Ishikawa (cell line): ENCODE measurements around the gene ANAPC16.

Experiments used
- CEBPB ChIP-seq: IDR thresholded peaks from 2 replicates; pipeline ENCODE4 v1.6.1; 2012
- CREB1 ChIP-seq: IDR thresholded peaks from 2 replicates; pipeline ENCODE4 v1.6.1; 2012; ENCODE audit warnings: low read depth
- EGR1 ChIP-seq: IDR thresholded peaks from 2 replicates; pipeline ENCODE4 v1.6.1; 2012
- EP300 ChIP-seq: IDR thresholded peaks from 2 replicates; pipeline ENCODE4 v1.6.1; 2012; ENCODE audit warnings: borderline replicate concordance
- FOXM1 ChIP-seq: IDR thresholded peaks from 2 replicates; pipeline ENCODE4 v1.6.1; 2012; ENCODE audit warnings: low read depth, borderline replicate concordance
- MAX ChIP-seq: IDR thresholded peaks from 2 replicates; pipeline ENCODE4 v1.6.1; 2012
- NFIC ChIP-seq: IDR thresholded peaks from 2 replicates; pipeline ENCODE4 v1.6.1; 2012
- RAD21 ChIP-seq: IDR thresholded peaks from 2 replicates; pipeline ENCODE4 v1.6.1; 2012; ENCODE audit warnings: low read depth
- TAF1 ChIP-seq: IDR thresholded peaks from 2 replicates; pipeline ENCODE4 v1.6.1; 2012; ENCODE audit warnings: low read depth, mild to moderate bottlenecking
- TCF12 ChIP-seq: IDR thresholded peaks from 2 replicates; pipeline ENCODE4 v1.6.1; 2012; ENCODE audit warnings: low read depth
- TEAD4 ChIP-seq: IDR thresholded peaks from 2 replicates; pipeline ENCODE4 v1.6.1; 2012
- YY1 ChIP-seq: IDR thresholded peaks from 2 replicates; pipeline ENCODE4 v1.6.1; 2012; ENCODE audit warnings: low read depth
- ZBTB7A ChIP-seq: IDR thresholded peaks from 2 replicates; pipeline ENCODE4 v1.6.1; 2012; ENCODE audit warnings: low read depth
- TF ChIP-seq, protein P1 (sequence below): IDR thresholded peaks from 2 replicates; pipeline ENCODE4 v1.6.1; 2012; ENCODE audit warnings: low read depth, mild to moderate bottlenecking
- TF ChIP-seq, protein P2 (sequence below): IDR thresholded peaks from 2 replicates; pipeline ENCODE4 v1.6.1; 2012

The ANAPC16 gene

GRCh38 chr10:72184156-72184555, 31.7 kb upstream of the ANAPC16 start:
- TF ChIP-seq RAD21 (no peak), TCF12 (no peak), NFIC (no peak), CEBPB (no peak)

- TF ChIP-seq FOXM1: no peak
- TF ChIP-seq TCF12: no peak
- no peak for TF ChIP-seq ZBTB7A
- TF ChIP-seq TEAD4: no peak
- no peak for TF ChIP-seq CEBPB
- no peak for TF ChIP-seq CREB1
- TF ChIP-seq, protein P1, sequence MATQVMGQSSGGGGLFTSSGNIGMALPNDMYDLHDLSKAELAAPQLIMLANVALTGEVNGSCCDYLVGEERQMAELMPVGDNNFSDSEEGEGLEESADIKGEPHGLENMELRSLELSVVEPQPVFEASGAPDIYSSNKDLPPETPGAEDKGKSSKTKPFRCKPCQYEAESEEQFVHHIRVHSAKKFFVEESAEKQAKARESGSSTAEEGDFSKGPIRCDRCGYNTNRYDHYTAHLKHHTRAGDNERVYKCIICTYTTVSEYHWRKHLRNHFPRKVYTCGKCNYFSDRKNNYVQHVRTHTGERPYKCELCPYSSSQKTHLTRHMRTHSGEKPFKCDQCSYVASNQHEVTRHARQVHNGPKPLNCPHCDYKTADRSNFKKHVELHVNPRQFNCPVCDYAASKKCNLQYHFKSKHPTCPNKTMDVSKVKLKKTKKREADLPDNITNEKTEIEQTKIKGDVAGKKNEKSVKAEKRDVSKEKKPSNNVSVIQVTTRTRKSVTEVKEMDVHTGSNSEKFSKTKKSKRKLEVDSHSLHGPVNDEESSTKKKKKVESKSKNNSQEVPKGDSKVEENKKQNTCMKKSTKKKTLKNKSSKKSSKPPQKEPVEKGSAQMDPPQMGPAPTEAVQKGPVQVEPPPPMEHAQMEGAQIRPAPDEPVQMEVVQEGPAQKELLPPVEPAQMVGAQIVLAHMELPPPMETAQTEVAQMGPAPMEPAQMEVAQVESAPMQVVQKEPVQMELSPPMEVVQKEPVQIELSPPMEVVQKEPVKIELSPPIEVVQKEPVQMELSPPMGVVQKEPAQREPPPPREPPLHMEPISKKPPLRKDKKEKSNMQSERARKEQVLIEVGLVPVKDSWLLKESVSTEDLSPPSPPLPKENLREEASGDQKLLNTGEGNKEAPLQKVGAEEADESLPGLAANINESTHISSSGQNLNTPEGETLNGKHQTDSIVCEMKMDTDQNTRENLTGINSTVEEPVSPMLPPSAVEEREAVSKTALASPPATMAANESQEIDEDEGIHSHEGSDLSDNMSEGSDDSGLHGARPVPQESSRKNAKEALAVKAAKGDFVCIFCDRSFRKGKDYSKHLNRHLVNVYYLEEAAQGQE: no peak
- no peak for TF ChIP-seq NFIC
- no peak for TF ChIP-seq TAF1
- TF ChIP-seq YY1: no peak
- no peak for TF ChIP-seq RAD21
- TF ChIP-seq, protein P2, sequence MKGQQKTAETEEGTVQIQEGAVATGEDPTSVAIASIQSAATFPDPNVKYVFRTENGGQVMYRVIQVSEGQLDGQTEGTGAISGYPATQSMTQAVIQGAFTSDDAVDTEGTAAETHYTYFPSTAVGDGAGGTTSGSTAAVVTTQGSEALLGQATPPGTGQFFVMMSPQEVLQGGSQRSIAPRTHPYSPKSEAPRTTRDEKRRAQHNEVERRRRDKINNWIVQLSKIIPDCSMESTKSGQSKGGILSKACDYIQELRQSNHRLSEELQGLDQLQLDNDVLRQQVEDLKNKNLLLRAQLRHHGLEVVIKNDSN: no peak
- no peak for TF ChIP-seq EGR1
- TF ChIP-seq MAX: no peak
- TF ChIP-seq EP300: no peak
Observed at GRCh38 chr10:72186258-72186981, 29.4 kb upstream of the ANAPC16 start.

DNA sequence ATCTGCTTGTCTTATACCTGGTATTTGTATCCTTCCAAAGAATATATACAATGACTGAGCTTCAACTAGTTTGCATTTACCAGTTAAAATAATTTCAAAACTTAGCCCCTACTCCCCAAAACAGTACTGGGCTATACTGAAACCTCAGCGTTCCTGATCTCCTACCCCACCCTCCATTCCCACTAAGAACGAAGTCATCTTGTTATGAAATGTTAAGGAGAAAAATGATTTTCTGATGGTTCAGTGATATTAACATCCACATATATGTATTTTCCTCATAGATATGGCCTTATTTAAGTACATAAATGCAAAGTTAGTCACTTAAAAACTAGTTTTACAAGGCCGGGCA, 28.9 kb upstream of the ANAPC16 start:
- TF ChIP-seq EGR1 (no peak), FOXM1 (no peak), TEAD4 (no peak), CEBPB (no peak), TAF1 (no peak), RAD21 (no peak), EP300 (no peak), MAX (no peak)

GRCh38 chr10:72194949-72195348, 20.9 kb upstream of the ANAPC16 start:
- no peak for TF ChIP-seq EGR1
- TF ChIP-seq ZBTB7A: no peak
- no peak for TF ChIP-seq FOXM1
- no peak for TF ChIP-seq TCF12
- TF ChIP-seq CREB1: no peak
- no peak for TF ChIP-seq YY1
- TF ChIP-seq RAD21: no peak
- TF ChIP-seq TAF1: no peak
- TF ChIP-seq EP300: no peak
- no peak for TF ChIP-seq MAX
- TF ChIP-seq CEBPB: no peak
- TF ChIP-seq, protein P1: no peak
- TF ChIP-seq TEAD4: no peak
- no peak for TF ChIP-seq NFIC
- TF ChIP-seq, protein P2: no peak

DNA sequence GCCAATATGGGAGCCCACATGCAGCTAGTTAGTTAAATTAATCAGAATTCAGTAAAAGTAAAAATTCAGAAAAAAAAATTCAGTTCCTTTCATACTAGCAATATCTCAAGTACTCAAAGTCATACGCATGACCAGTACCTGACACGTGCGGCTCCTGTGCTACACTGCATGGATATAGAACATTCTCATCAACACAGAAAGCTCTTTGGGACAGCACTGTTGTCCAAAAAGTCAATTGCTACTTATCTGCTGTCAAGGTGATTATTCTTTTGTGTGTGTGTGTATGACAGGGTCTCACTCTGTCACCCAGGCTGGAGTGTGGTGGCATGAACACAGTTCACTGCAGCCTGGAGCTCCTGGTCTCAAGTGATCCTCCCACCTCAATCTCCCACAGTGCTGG, 14.9 kb upstream of the ANAPC16 start:
- no peak for TF ChIP-seq TEAD4
- TF ChIP-seq CEBPB: no peak
- TF ChIP-seq NFIC: no peak
- no peak for TF ChIP-seq YY1
- TF ChIP-seq MAX: no peak
- TF ChIP-seq RAD21: no peak
- TF ChIP-seq TAF1: no peak

- no peak for TF ChIP-seq TEAD4
- no peak for TF ChIP-seq CEBPB
- TF ChIP-seq TAF1: no peak
- no peak for TF ChIP-seq RAD21
- no peak for TF ChIP-seq NFIC
- no peak for TF ChIP-seq MAX
- no peak for TF ChIP-seq EP300
- TF ChIP-seq EGR1: no peak
- no peak for TF ChIP-seq YY1
- TF ChIP-seq, protein P1: no peak
- TF ChIP-seq FOXM1: no peak
Observed at GRCh38 chr10:72201293-72201692, 14.5 kb upstream of the ANAPC16 start.
